GM19468 (cell line): ENCODE results near the gene NAIF1.
"Not testable (repeated sequence)": the region's sequence is repeated elsewhere in the genome, so short reads cannot be mapped to it uniquely, and the experiment has no call there.

ENCODE experiments used
- ATAC-seq: cut with Tn5 transposase; IDR thresholded peaks from one replicate; pipeline ENCODE4 v1.9.1; 2021; ENCODE audit warnings: mild to moderate bottlenecking, moderate library complexity, moderate number of reproducible peaks; ENCODE audit not compliant: unreplicated experiment; ENCODE audit errors: extremely low read depth

Gene NAIF1, protein sequence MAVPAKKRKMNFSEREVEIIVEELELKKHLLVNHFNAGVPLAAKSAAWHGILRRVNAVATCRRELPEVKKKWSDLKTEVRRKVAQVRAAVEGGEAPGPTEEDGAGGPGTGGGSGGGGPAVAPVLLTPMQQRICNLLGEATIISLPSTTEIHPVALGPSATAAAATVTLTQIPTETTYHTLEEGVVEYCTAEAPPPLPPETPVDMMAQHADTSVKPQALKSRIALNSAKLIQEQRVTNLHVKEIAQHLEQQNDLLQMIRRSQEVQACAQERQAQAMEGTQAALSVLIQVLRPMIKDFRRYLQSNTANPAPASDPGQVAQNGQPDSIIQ

DNA sequence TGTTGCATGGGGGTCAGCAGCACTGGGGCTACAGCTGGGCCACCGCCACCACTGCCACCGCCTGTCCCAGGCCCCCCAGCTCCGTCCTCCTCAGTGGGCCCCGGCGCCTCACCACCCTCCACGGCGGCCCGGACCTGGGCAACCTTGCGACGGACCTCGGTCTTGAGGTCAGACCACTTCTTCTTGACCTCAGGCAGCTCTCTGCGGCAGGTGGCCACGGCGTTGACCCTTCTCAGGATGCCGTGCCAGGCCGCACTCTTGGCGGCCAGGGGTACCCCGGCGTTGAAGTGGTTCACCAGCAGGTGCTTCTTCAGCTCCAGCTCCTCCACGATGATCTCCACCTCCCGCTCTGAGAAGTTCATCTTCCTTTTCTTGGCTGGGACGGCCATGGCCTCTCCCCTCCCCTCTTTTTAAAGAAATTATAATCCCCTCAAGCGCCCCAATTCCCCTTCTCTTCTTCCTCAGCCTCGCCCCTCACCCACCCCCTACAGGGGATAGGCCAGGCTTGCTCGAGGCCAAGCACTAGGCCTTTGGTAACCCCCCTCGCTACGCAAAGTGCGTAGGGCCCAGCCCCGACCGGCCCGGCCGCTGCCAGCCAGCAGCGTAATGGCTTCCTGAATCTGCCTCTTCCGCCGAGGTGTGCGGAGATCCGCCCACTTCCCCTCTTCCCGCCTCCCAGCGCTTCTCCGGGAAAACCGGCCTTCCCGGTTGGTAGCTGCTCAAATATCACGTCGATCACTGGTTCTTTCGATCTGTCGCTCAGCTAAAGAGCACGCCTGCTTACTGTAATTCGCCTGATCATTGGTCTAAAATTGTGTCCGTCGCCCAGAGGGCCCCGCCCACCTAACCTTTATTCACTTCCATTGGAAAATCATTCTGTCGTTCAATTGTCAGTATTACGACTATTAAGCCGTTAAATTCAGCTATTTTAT is at the start of gene NAIF1:
NAIF1 (minus strand) TSS at position 608 of the 932 bp plus-strand sequence; CDS start at position 389, 219 bp downstream.
- peak; percentile 54 for ATAC-seq

DNA sequence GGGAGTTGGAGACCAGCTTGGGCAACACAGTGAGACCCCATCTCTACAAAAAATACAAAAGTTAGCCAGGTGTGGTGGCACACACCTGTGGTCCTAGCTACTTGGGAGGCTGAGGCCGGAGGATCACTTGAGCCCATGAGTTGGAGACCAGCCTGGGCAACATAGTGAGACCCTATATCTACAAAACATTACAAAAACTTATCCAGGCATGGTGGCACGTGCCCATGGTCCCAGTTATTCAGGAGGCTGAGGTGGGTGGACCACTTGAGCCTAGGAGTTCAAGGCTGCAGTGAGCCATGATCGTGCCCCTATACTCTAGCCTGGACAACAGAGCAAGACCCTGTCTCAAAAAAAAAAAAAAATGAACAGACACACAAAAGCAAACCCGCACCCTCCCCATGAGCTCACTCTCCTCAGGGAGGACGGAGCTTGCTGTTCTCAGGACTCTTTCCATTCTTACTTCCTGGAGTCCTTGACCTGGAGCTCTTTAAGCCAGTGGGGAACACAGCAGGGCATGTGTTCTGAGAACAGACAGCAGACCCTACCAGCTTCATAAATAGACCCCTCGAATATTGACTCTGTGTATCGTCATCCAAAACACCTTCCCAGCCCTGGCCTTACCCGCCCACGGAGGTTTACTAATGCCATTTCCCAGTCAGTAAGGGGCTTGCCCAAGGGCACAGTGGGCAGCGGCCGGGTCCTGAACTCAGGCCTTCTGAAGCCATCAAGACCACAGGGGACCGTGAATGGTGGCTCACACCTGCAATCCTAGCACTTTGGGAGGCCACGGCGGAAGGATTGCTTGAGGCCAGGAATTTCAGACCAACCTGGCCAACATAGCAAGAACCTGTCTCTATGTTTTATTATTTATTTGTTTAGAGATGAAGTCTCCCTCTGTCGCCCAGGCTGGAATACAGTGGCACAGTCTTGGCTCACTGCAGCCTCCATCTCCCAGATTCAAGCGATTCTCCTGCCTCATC is 49.3 kb upstream of the NAIF1 start:
- no peak for ATAC-seq

- ATAC-seq: no peak
Observed at GRCh38 chr9:128115187-128116103, 48.3 kb upstream of the NAIF1 start.

GRCh38 chr9:128114326-128115186 is 47.4 kb upstream of the NAIF1 start:
- ATAC-seq: no peak

- no peak for ATAC-seq
Observed at GRCh38 chr9:128113526-128114325, 46.6 kb upstream of the NAIF1 start.

- ATAC-seq: not testable (repeated sequence)
Observed at GRCh38 chr9:128111726-128112125, 44.6 kb upstream of the NAIF1 start.

GRCh38 chr9:128109050-128109709 is 42.1 kb upstream of the NAIF1 start:
- ATAC-seq: no peak

GRCh38 chr9:128108269-128109049 is 41.3 kb upstream of the NAIF1 start:
- no peak for ATAC-seq

- no peak for ATAC-seq
Observed at GRCh38 chr9:128107468-128108268, 40.5 kb upstream of the NAIF1 start.

DNA sequence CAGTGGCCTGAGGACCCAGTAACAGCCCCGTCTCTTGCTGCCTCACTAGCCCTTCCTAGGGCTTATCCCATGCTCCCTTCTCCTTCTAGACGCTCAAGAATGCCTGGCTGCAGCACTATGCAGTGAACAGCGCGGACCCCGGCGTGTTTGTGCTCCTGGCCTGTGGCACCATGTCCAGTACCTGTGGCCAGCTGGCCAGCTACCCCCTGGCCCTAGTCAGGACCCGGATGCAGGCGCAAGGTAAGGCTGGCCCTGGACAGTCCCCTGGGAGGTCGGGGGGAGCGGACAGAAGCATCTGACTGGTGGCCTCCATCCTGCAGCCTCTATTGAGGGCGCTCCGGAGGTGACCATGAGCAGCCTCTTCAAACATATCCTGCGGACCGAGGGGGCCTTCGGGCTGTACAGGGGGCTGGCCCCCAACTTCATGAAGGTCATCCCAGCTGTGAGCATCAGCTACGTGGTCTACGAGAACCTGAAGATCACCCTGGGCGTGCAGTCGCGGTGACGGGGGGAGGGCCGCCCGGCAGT is 39.9 kb upstream of the NAIF1 start:
- no peak for ATAC-seq

DNA sequence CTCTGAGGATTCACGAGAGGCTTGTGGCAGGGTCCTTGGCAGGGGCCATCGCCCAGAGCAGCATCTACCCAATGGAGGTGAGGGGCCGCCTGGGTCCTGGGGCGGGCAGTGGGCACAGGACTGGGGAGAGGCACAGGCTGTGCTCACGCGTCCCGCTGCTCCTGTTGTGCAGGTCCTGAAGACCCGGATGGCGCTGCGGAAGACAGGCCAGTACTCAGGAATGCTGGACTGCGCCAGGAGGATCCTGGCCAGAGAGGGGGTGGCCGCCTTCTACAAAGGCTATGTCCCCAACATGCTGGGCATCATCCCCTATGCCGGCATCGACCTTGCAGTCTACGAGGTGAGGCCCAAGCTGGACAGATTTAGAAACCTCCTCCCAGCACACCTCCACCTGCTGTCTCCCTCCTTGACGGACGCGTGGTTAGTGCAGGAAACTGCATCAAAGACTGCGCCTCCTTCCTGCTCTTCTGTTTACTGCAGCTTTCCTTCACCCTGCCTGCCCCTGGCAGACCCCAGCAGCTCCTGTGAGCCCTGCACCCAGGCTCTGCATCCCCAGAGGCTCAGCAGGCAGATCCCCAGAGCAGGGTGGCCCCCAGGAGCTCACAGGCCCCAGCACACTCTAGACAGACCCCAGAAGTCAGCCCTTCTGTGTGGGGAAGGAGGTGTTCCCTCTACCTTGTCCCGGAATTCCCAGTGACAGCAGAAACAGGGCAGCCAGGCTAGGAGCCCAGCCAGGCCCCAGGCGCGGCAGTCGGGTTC is 39.2 kb upstream of the NAIF1 start:
- ATAC-seq: no peak

DNA sequence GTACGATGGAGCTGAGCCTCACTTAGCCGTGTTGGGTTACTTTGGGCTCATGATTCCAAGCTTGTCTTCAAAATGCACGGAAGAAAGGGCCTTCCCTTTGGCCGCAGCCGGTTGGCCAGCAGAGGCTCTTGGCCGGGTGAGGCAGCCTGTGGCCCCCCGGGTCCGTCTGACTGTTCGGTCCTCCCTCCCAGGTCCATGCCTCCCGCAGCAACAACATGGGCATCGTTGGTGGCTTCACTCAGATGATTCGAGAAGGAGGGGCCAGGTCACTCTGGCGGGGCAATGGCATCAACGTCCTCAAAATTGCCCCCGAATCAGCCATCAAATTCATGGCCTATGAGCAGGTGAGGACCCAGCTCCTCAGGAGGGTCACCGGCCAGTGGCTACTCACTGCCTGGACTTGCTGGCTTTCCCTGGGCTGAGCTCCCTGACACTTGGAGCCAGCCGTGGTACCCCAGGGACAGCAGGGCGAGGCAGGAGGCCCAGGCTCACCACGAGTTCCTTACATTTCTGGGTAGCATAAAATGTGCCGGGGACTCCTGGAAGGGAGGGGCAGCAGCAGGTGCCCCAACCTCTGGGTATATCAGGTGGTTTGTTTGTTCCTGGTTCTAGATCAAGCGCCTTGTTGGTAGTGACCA is 38.5 kb upstream of the NAIF1 start:
- no peak for ATAC-seq

- ATAC-seq: no peak
Observed at GRCh38 chr9:128104171-128104618, 37.1 kb upstream of the NAIF1 start.

GRCh38 chr9:128103589-128103962 is 36.5 kb upstream of the NAIF1 start:
- no peak for ATAC-seq
